ENCODE results near the gene C17orf50.

The C17orf50 gene

DNA sequence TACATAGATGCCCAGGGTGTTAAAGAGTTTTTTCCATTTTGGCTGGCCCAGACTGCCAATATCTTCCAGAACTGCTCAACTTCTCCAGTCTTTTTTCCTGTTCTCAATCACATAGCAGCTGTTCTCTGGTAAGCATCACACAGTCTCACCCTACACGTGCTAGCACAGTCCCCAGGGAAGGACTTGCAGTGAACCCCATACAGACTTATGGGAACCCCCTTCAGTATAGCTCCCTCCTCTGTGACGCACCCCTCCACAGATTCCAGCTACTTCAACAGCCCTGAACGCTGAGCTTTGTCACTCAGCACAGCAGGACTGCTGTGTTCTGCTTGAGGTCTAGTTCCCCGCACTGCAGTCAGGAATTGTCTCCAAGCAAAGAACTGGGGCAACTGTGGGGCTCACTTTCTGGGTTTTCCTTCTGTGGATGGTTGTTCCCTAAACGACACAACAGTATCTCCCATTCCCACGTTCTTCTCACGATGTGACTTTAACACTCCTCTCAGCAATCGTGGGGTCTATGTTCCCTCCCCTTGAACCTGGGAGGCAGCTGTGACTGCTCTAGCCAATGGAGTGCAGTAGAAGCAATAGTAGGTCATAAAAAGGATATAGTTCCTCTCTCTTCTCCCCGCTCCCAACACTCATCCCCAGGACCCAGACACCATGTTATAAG, 31.1 kb downstream of the C17orf50 start:
- no peak for TF ChIP-seq TAF1 (IDR thresholded peaks at IDR 0.05; ENCODE audit: borderline replicate concordance, insufficient read depth, low read length)
- TF ChIP-seq SIN3A (IDR thresholded peaks at IDR 0.05; ENCODE audit: borderline replicate concordance, insufficient read depth, low read length) = no peak
- no peak for TF ChIP-seq POLR2AphosphoS5 (IDR thresholded peaks at IDR 0.05; ENCODE audit: low read depth, low read length)
- TF ChIP-seq FOXP2 (optimal IDR thresholded peaks at IDR 0.05; ENCODE audit: borderline replicate concordance, extremely low read depth, extremely low read length, insufficient read depth) = no peak
- TF ChIP-seq, protein P1, sequence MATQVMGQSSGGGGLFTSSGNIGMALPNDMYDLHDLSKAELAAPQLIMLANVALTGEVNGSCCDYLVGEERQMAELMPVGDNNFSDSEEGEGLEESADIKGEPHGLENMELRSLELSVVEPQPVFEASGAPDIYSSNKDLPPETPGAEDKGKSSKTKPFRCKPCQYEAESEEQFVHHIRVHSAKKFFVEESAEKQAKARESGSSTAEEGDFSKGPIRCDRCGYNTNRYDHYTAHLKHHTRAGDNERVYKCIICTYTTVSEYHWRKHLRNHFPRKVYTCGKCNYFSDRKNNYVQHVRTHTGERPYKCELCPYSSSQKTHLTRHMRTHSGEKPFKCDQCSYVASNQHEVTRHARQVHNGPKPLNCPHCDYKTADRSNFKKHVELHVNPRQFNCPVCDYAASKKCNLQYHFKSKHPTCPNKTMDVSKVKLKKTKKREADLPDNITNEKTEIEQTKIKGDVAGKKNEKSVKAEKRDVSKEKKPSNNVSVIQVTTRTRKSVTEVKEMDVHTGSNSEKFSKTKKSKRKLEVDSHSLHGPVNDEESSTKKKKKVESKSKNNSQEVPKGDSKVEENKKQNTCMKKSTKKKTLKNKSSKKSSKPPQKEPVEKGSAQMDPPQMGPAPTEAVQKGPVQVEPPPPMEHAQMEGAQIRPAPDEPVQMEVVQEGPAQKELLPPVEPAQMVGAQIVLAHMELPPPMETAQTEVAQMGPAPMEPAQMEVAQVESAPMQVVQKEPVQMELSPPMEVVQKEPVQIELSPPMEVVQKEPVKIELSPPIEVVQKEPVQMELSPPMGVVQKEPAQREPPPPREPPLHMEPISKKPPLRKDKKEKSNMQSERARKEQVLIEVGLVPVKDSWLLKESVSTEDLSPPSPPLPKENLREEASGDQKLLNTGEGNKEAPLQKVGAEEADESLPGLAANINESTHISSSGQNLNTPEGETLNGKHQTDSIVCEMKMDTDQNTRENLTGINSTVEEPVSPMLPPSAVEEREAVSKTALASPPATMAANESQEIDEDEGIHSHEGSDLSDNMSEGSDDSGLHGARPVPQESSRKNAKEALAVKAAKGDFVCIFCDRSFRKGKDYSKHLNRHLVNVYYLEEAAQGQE (IDR thresholded peaks at IDR 0.05; ENCODE audit: insufficient read depth in 1 of 2, low read depth in 2 of 2, low read length in 2 of 2) = no peak

DNA sequence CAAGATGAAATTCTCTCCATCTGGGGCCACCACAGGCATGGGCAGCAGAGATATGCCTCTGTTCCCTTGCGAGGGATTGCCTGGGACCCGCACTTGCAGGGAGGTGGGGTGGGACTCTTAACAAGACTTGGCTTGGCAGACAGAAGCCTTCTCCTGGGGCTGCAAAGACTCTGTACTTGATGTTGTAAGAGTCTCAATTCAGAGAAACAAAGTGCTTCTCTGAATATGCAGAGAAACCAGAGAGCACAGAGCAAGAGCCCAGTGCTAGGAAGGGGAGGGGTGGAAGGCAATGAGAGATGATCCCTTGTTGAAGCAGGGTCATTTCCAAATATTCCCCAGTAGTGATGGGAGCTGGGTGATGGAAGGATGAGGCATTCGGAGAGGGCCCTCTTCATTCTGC, 32.6 kb downstream of the C17orf50 start:
- TF ChIP-seq TAF1 (IDR thresholded peaks at IDR 0.05; ENCODE audit: borderline replicate concordance, insufficient read depth, low read length) = no peak
- no peak for TF ChIP-seq POLR2AphosphoS5 (IDR thresholded peaks at IDR 0.05; ENCODE audit: low read depth, low read length)
- no peak for TF ChIP-seq FOXP2 (optimal IDR thresholded peaks at IDR 0.05; ENCODE audit: borderline replicate concordance, extremely low read depth, extremely low read length, insufficient read depth)
- no peak for TF ChIP-seq SIN3A (IDR thresholded peaks at IDR 0.05; ENCODE audit: borderline replicate concordance, insufficient read depth, low read length)
- TF ChIP-seq, protein P1 (IDR thresholded peaks at IDR 0.05; ENCODE audit: insufficient read depth in 1 of 2, low read depth in 2 of 2, low read length in 2 of 2) = no peak

DNA sequence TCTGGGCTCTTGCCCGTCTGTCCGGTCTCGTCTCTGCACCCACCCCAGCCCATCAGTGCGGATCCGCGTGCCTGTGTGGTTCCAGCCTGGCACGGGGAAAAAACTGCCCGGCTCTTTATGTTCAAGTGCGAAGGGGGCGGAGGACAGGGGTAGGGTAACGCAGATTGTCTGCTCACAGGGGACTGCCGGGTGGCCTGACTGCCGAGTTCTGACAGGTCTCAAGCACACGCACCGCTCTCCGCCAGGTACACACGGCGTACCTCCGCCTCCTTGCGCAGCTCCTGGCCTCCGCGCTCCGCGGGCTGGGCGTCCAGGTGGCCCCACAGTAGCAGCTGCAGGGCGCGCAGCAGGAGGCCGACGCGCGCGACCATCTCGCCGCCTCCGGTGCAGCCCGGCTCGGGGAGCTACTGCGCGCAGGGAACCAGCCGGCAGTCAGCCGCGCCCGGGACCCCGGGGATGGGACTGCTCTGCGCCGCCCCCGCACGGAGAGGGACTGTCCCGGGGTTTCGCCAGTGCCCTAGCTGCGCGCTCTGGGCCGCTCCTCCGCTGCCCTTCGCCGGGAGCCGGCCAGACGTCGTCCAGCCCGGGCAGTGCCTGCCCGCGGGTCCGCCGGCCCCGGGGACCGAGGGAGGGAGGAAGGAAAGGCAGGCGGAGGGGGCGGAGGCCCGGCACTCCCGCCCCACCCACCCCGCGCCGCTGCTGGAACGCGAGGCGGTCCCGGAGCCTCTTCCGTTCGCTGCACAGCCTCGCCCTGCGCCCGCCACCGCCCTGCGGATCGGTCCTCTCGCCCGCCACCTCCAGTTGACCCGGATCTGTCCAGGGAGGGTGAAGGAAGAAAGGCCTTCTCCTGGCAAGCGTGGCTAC, 34.6 kb downstream of the C17orf50 start, which contains the start of gene MMP28:
Gene MMP28, minus strand, starts transcription at position 635 of the 864 bp plus-strand sequence. Its CDS starts 264 bp downstream, at position 371.
- TF ChIP-seq FOXP2 (optimal IDR thresholded peaks at IDR 0.05; ENCODE audit: borderline replicate concordance, extremely low read depth, extremely low read length, insufficient read depth) = peak; percentile 39
- no peak for TF ChIP-seq TAF1 (IDR thresholded peaks at IDR 0.05; ENCODE audit: borderline replicate concordance, insufficient read depth, low read length)
- TF ChIP-seq SIN3A (IDR thresholded peaks at IDR 0.05; ENCODE audit: borderline replicate concordance, insufficient read depth, low read length) = no peak
- no peak; the same call in 1 of the 2 replicates for TF ChIP-seq POLR2AphosphoS5 (IDR thresholded peaks at IDR 0.05; ENCODE audit: low read depth, low read length)
- TF ChIP-seq, protein P1 (IDR thresholded peaks at IDR 0.05; ENCODE audit: insufficient read depth in 1 of 2, low read depth in 2 of 2, low read length in 2 of 2) = no peak

DNA sequence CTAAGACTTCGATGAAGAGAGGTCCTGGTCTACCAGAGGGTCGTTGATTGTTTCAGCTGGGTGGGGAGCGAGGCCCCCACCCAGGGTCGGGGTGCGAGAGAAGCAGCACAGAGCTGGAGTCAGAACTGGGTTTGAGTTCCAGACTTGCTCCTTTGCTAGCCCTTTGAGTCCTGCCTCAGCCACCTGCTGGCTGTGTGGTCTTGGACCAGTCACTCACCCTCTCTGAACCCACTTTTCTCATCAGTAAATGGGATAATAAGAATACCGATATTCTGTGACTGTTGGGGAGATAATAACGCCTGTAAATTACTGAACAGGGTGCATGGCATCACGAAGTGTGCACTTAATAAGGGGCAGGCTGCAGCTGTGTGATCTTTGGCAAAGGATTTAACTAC, 35.2 kb downstream of the C17orf50 start:
- no peak for TF ChIP-seq FOXP2 (optimal IDR thresholded peaks at IDR 0.05; ENCODE audit: borderline replicate concordance, extremely low read depth, extremely low read length, insufficient read depth)
- TF ChIP-seq SIN3A (IDR thresholded peaks at IDR 0.05; ENCODE audit: borderline replicate concordance, insufficient read depth, low read length) = no peak
- TF ChIP-seq TAF1 (IDR thresholded peaks at IDR 0.05; ENCODE audit: borderline replicate concordance, insufficient read depth, low read length) = no peak
- no peak for TF ChIP-seq POLR2AphosphoS5 (IDR thresholded peaks at IDR 0.05; ENCODE audit: low read depth, low read length)
- TF ChIP-seq, protein P1 (IDR thresholded peaks at IDR 0.05; ENCODE audit: insufficient read depth in 1 of 2, low read depth in 2 of 2, low read length in 2 of 2) = no peak
